ENCODE results near the gene PHC1.
"Not testable (repeated sequence)": the region's sequence is repeated elsewhere in the genome, so short reads cannot be mapped to it uniquely, and the experiment has no call there.

Gene PHC1

DNA sequence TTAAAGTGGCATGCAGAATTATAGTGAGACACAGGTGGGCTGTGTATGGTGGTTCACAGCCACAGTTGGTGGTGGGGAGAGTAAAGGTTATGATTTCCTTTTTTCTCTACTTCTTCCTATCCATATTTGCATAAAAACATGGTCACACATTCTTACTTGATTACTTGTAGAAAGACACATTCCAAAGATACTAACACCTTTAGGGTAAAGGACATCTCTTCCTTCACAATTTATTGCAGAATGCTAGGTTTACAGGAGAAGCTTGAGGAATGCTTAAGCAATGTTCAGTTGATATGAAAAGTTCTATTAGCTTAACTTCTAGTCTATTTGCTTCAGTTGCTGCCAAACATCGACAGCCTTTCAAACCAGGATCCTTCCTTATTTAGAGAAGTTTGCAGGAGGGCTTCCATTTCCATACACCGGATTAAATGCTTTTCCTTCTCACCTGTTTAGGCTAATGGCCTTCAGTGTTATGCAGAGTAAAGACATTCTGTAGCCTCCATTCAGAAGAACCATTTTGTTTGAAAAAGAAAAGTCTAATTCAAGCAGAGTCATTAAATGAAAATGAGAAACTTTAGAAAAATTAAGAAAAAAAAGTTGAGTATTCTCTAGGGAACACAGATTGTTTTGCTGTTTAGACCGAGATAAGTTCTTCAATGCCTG, 2.6 kb upstream of the PHC1 start:
- DNase-seq: no peak

- DNase-seq: no peak
Measured at GRCh38 chr12:8912914-8913313, 1.4 kb upstream of the PHC1 start.

DNA sequence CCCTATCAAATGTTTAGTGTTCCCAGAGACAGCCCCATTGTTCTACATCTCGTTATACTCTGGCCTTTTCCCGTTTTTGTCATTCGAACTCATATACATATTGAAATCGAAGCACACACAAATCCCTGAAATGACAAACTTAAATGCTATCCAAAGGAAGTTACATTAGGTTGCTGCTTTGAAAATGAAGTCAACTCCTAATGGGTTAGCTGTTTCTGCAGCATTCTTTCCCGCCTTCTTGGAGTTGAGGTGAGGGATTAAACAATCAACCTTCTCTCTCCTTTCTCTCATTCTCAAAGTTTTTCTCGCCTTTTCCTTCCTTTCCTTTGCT, 642 bp upstream of the PHC1 start:
- DNase-seq: no peak

DNA sequence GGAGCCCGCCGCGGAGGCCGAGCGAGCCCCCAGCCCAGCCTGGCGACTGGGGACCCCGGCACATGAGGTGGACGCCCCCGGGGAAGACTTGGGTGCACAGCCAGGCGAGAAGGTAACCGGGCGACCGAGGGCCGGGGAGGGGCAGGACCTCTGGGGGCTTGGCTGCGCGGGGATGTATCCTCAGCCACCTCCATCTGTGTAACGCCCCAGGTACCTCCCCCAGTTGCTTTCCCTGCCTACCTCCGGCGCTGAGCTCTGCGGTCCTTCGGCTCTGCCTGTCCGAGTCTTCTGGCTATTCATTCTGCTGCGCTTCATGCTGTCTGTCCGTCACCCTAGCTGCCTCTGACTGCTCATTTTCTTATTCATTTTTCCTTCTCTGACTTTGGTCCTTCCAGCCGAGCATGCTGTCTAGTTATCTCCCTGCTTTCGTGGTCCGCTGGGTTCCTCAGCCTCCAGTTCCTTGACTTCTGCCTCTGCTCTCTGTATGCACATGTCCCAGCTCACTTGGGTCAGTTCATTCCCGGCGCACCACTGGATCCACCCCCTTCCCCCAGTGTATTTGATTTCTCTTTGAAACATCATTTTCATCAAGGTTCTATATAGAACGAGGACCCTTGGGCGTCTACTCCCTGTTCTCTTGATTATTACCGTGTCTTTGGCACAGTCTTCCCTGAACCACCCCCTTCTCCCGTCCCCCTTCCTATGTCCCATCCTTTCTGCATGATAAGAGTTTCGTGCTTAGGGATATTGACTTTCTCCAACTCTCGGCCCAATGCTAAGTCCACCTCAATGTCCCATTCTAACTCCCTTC, 612 bp downstream of the PHC1 start:
- DNase-seq: peak; percentile 57

DNA sequence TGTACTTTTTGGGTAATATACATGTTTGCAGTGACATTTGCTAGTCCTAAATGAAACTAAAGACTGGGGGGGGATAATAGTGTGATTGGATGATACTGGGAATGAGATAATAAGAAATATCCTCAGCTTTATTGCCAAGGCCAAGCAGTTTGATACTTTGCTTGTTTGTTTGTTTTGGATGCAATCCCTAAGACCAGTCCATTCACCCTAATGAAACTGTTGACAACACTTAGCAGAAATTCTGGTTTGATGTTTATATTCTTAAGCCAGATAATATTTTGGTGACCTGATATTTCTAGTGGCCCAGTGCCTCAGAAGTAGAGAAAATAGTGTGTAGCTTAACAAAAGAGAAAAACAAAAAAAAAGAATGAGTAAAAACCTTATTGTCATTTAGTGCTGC, 1.8 kb downstream of the PHC1 start:
- DNase-seq: no peak

DNA sequence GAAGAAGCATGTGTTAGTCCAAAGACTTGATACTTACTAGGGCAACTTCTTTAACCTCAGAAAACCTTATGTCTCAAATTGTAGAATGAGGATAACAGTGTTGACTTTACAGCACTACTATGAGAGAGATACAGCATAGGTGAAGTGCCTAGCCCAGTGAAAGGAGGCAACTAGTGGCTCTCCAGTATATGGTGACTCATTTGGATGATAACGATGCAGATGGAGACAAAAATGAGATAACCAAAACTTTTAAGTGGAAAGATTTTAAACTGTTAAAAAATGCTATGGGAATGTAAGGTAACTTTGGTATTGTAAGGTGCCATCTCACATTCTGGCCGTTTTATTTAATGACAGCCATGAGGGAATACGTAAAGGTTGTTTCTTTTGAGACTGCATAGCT, 2.7 kb downstream of the PHC1 start:
- DNase-seq: no peak

- no peak for DNase-seq
Measured at GRCh38 chr12:8917751-8918150, 3.4 kb downstream of the PHC1 start.

DNA sequence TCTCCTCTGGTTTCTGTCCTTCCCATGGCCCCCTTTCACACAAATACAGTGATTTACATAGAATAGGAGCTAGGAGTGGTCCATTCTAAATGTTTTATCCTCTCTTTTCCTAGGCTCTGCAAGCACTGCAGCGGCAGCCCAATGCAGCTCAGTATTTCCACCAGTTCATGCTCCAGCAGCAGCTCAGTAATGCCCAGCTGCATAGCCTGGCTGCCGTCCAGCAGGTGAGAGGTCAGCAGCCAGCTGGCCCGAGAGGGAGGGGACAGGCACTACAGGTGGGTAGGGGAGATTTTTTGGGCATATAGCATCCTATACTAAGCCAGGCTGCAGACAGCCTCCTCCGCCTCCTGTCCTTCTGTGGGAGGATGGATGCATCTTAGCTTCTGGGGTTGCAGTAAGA, 5.3 kb downstream of the PHC1 start:
- DNase-seq: not testable (repeated sequence)

DNA sequence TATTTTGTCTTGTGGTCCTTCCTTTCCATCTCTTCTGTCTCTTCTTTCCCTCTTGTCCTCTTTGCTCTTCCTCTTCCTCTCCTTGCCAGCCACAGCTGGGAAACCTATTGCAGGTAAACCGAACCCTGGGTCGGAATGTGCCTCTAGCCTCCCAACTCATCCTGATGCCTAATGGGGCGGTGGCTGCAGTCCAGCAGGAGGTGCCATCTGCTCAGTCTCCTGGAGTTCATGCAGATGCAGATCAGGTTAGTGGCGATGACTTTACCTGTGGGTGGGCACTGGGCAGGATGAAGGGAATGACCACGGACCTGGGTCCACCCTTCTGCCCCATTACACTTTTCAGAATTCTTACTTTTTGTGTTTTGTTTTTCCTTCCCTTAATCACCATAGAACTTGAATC, 8.2 kb downstream of the PHC1 start:
- DNase-seq: no peak

DNA sequence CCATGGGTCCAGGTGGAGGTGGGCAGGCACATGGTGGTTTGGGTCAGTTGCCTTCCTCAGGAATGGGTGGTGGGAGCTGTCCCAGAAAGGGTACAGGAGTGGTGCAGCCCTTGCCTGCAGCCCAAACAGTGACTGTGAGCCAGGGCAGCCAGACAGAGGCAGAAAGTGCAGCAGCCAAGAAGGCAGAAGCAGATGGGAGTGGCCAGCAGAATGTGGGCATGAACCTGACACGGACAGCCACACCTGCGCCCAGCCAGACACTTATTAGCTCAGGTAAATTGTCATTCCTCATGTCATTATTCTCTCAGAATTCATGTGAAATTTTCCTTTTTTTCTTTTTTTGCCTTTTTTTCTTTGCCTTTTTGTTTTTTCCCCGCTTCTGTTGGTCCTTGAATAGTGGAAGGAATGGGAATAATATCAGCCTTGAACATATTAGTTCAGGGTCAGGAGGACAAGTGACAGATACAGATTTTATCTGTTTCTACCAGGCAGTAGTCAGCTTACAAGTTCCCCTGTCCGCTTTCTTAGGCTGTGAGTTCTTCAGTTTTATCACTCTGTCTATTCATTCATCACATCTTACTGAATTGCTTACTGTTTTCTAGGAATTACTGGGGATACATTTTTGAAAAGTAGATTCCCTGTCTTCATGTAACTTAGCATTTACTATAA, 16.5 kb downstream of the PHC1 start:
- not testable (repeated sequence) for DNase-seq

- DNase-seq: not testable (repeated sequence)
Measured at GRCh38 chr12:8932464-8932863, 18.2 kb downstream of the PHC1 start.

GRCh38 chr12:8934080-8934479, 19.8 kb downstream of the PHC1 start:
- not testable (repeated sequence) for DNase-seq

GRCh38 chr12:8936735-8937134, 22.4 kb downstream of the PHC1 start:
- DNase-seq: no peak

- not testable (repeated sequence) for DNase-seq
Measured at GRCh38 chr12:8937842-8938442, 23.6 kb downstream of the PHC1 start.

- no peak for DNase-seq
Measured at GRCh38 chr12:8941691-8942478, 27.6 kb downstream of the PHC1 start.

GRCh38 chr12:8943565-8944186, 29.4 kb downstream of the PHC1 start:
- no peak for DNase-seq

DNA sequence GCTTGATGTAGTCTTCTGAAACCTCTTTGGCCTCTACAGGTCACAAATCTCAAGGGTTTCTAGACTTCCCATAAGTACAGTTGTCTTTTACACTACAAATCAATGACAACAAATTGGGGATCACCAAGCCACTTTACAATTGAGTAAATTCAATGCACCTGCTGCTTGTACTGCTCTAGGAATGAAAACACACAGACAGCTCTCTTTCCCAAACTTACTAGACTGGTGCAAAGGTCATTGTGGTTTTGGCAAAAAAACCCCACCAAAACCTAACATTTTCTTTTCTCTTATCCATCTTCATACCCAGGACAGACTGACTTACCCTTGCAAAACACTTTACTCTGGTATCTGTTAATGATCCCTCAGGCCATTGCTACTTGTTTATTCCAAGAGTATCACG, 32.4 kb downstream of the PHC1 start:
- DNase-seq: no peak

GRCh38 chr12:8947737-8948136, 33.4 kb downstream of the PHC1 start:
- no peak for DNase-seq

DNA sequence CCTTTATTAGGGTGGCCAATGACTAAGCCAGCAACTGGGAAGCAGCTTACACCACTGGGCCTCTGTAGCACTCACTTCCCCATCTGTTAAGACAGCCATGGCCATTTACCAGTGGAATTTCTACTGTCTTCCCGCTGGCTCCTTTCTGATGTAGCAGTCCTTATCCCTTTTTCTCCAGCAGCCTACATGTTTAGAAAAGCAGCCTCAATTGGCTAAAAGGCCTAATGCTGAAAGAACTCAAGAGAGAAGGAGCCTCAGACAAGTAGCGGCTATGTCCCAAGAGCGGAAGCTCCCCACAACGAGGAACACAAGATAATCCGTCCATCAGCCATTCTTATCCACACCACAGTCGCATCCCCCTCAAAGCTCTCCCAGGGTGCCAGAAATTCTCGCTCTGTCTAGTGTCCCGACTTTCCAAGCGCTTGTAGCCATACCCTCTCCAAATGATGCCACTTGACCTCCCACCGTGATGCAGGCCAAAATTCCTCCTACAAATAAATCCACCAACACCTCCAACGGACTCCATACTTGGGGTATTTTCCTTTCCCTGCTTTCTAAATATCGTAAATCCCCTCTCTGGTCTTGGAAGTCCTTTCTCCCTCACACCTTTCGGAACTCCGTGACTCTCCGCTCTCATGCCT, 34.5 kb downstream of the PHC1 start:
- DNase-seq: no peak

GRCh38 chr12:8949342-8950220, 35.3 kb downstream of the PHC1 start, which contains the start of gene M6PR:
TSS of gene M6PR (minus strand) at chr12:8949645. CDS start at chr12:8946404, 3,241 bp downstream.
- peak; percentile 91 for DNase-seq

DNA sequence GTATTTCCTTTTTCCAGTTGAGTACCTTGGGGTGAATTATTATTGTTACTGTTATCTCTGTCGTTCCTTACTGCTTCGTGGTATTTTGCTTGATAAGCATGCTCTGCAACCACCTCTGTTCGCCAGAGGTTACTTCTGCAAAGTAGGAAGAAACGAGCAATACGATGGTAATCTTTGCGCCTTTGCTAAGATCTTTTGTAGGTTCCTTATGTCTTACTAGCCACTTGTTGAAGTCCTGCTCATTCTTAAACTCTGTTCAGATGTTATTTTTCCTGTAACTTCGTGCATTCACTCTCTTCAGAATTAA, 35.9 kb downstream of the PHC1 start:
- no peak for DNase-seq

Measured in activated naive CD4-positive, alpha-beta T cell treated with anti-CD3 and anti-CD28 coated beads, Interleukin-2, amount 50 U/mL, for 16 hours (primary cell).